ENCODE results near the gene PANX2. TPM values are rescaled to one million over a fixed set of nuclear protein-coding genes. Genes with fewer than 3 reads are reported as not detected.
A peak's percentile ranks its signal among the peaks of the same experiment; 100 is the strongest.

PANX2 gene
- total RNA-seq, 1 donor, result 0.43 TPM

DNA sequence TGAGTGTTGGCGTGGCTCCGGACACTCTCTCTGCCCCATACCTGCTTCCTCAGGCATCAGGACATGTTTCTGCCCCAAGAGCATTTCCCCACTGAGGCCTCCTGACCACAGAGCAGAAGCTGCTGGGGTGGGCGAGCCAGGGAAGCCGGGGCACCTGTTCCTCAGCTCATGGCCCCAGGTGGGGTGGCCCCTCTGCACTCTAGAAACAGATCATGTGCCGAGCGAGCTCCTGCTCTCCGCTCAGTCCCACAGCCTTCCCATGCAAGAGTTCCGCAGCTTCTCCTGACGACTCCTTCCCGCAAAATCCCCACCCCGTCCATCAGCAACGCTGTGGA lies 22.4 kb upstream of the PANX2 start:
- DNase-seq (ENCODE audit: low read depth), result no peak
- TF ChIP-seq CTCF (IDR thresholded peaks at IDR 0.05; ENCODE audit: insufficient read depth, low read depth, low read length), result no peak
- no peak overlapping the region for H3K4me3 ChIP-seq (ENCODE audit: low read depth, low read length)

- no peak for DNase-seq (ENCODE audit: low read depth)
- no peak overlapping the region for H3K4me3 ChIP-seq (ENCODE audit: low read depth, low read length)
- peak; percentile 60 for TF ChIP-seq CTCF (IDR thresholded peaks at IDR 0.05; ENCODE audit: insufficient read depth, low read depth, low read length)
Observed at GRCh38 chr22:50148991-50149721, 21.4 kb upstream of the PANX2 start.

DNA sequence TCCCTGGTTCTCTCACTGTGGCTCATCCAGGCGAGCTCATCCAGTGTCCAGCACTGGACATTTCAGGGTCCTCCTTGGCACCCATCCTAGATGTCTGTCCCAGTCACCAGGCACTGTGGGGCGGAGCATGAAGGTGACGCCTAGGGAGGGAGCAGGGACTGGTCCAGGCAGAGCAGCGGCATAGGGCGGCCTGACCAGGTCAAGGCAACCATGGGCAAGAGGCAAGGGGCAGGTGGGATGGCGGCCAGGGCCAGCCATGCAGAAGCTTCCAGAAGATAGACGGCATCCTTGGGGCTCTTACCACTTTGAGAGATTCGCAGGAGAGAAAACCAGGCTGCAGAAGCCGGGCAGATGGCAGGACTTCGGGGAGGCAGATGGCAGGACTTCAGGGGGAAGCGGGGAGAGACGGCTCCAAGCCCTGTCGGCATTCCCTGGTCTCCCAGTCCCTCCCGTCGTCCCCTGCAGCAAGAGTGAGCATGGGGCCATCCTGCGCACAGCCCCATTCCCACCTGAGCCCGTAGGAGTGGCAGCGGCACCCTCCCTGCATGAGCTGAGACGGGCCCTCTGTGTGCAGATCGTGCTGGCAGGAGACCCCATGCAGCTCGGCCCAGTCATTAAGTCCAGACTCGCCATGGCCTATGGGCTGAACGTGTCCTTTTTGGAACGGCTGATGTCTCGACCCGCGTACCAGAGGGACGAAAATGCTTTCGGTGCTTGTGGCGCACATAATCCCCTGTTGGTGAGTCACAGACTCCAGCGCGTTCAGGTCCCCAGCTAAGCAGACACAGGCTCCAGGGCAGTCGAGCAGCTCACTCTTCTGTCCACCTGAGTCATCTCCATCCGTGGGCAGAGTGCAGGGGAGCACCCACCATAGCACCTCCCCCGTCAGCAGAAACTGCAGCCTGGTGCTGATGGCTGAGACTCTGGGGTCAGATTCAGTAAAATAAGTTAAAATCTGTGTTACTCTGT lies 20.1 kb upstream of the PANX2 start:
- no peak for TF ChIP-seq CTCF (IDR thresholded peaks at IDR 0.05; ENCODE audit: insufficient read depth, low read depth, low read length)
- no peak overlapping the region for H3K4me3 ChIP-seq (ENCODE audit: low read depth, low read length)
- DNase-seq (ENCODE audit: low read depth), result no peak

DNA sequence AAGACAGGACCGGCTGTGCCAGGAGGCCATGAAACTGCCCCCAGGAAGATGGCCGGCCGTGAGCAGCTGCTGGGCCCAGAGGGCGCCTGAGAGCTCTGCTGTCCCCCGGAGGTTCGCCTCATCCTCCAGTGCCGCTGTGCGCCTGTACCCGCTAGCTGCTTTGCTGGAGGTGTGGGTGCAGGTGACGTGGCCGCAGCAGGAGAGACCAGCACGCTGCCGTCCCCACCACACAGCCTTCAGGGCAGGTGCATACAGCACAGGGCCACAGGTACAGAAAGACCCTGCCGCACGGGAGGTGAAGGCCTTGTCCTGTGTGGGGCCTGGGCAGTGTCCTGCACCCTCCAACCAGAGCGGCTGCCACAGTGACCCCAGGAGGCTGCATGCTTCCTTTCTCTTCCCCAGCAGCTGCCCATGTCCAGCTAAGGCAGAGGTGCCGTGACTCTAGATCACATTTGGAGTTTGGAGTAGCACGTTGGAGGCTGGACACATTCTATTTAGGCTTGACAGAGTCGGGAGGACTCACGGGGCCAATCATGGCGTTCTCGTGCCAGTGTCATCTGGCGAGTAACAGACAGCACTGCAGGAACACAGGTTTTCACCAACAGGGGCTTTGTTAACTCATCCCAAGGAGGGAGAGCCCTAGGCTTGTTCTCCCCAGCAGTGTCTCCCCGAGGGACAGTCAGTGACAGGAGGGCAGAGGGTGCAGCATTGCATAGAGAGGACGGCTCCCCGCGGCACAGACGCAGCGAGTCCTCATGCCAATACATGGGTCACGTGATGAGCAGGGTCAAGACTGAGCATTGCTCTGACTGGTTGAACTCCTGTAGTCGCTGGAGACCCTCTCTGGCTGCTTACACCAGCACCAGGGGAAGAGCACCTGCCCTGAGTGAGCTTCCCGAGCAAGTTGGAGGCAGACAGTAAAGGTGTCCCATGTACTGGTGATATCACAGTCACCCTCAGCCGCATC lies 18.7 kb upstream of the PANX2 start:
- TF ChIP-seq CTCF (IDR thresholded peaks at IDR 0.05; ENCODE audit: insufficient read depth, low read depth, low read length), result no peak
- no peak overlapping the region for H3K4me3 ChIP-seq (ENCODE audit: low read depth, low read length)
- DNase-seq (ENCODE audit: low read depth), result no peak

- TF ChIP-seq CTCF (IDR thresholded peaks at IDR 0.05; ENCODE audit: insufficient read depth, low read depth, low read length), result no peak
- no peak for DNase-seq (ENCODE audit: low read depth)
- no peak overlapping the region for H3K4me3 ChIP-seq (ENCODE audit: low read depth, low read length)
Observed at GRCh38 chr22:50153056-50153755, 17.3 kb upstream of the PANX2 start.

- TF ChIP-seq CTCF (IDR thresholded peaks at IDR 0.05; ENCODE audit: insufficient read depth, low read depth, low read length), result no peak
- DNase-seq (ENCODE audit: low read depth), result no peak
- H3K4me3 ChIP-seq (ENCODE audit: low read depth, low read length), result no peak overlapping the region
Observed at GRCh38 chr22:50153756-50154140, 16.8 kb upstream of the PANX2 start.
